ENCODE data around the gene LUC7L3. TPM values are rescaled to one million over a fixed set of nuclear protein-coding genes. Genes with fewer than 3 reads are reported as not detected.

Gene LUC7L3
- total and polyA plus RNA-seq, 2 donors (not counting 1 experiment from before 2014, with no cell fraction given): 42.9 to 311 TPM

DNA sequence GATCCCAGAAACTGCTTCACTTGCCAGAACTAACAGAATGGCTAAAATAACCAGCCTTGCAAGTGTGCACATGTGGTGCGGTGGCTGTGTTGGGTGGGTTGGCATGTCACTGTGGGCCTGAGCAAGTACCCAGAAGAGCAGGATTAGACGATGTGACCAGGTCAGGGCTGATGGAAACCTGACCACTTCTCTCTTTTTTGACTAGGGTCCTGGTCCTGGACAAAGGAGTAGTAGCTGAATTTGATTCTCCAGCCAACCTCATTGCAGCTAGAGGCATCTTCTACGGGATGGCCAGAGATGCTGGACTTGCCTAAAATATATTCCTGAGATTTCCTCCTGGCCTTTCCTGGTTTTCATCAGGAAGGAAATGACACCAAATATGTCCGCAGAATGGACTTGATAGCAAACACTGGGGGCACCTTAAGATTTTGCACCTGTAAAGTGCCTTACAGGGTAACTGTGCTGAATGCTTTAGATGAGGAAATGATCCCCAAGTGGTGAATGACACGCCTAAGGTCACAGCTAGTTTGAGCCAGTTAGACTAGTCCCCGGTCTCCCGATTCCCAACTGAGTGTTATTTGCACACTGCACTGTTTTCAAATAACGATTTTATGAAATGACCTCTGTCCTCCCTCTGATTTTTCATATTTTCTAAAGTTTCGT, 28.4 kb upstream of the LUC7L3 start:
- Mint-ChIP-seq H3K9me3 (ENCODE audit: insufficient read depth) (no peaks in the 10 kb centered on the region), H3K27ac (no peak overlapping the region), H3K4me1 (no peaks in the 10 kb centered on the region), H3K4me3 (no peak overlapping the region), H3K27me3 (no peaks in the 10 kb centered on the region)
- intact Hi-C loops (cut with micrococcal nuclease): no loop called here
- TF ChIP-seq EZH2 (IDR thresholded peaks at IDR 0.05; ENCODE audit: borderline replicate concordance, insufficient read depth, low read depth, low read length, poor library complexity, severe bottlenecking): no peak
- TF ChIP-seq, protein P1, sequence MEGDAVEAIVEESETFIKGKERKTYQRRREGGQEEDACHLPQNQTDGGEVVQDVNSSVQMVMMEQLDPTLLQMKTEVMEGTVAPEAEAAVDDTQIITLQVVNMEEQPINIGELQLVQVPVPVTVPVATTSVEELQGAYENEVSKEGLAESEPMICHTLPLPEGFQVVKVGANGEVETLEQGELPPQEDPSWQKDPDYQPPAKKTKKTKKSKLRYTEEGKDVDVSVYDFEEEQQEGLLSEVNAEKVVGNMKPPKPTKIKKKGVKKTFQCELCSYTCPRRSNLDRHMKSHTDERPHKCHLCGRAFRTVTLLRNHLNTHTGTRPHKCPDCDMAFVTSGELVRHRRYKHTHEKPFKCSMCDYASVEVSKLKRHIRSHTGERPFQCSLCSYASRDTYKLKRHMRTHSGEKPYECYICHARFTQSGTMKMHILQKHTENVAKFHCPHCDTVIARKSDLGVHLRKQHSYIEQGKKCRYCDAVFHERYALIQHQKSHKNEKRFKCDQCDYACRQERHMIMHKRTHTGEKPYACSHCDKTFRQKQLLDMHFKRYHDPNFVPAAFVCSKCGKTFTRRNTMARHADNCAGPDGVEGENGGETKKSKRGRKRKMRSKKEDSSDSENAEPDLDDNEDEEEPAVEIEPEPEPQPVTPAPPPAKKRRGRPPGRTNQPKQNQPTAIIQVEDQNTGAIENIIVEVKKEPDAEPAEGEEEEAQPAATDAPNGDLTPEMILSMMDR (IDR thresholded peaks at IDR 0.05): no peak
- H3K36me3 ChIP-seq (replicated peaks in 1 of 2; ENCODE audit: control extremely low read depth in 1 of 2, control insufficient read depth in 1 of 2, extremely low read depth in 1 of 2, insufficient read depth in 2 of 2, low read length in 1 of 2): peaks cover 3 to 31% of the 10 kb centered on the region in 2 experiments
- DNase-seq (no peak), ATAC-seq (ENCODE audit: low read depth) (no peak)
- CTCF ChIA-PET: no interaction called here
- POLR2A ChIA-PET: no interaction called here
- no peak overlapping the region for H3K9ac ChIP-seq (ENCODE audit: low read length)
- no peak overlapping the region for H2AFZ ChIP-seq (ENCODE audit: insufficient read depth, low read depth, low read length, poor library complexity, severe bottlenecking)
- no peaks in the 10 kb centered on the region for H3K9me3 ChIP-seq (ENCODE audit: control extremely low read depth in 1 of 3, control insufficient read depth in 2 of 3, insufficient read depth in 1 of 3, low read length in 2 of 3)
- H3K79me2 ChIP-seq (ENCODE audit: control insufficient read depth, insufficient read depth, low read length): no peaks in the 10 kb centered on the region
- H3K4me1 ChIP-seq (ENCODE audit: control insufficient read depth in 2 of 2, insufficient read depth in 2 of 2, low read length in 2 of 2): no peaks in the 10 kb centered on the region
- no peak overlapping the region for H3K27ac ChIP-seq (ENCODE audit: low read length in 2 of 2)
- no peak overlapping the region for H3K4me2 ChIP-seq (replicated peaks; ENCODE audit: low read depth, low read length, poor library complexity, severe bottlenecking)
- H4K20me1 ChIP-seq (ENCODE audit: control insufficient read depth, insufficient read depth, low read length, poor library complexity, severe bottlenecking): no peaks in the 10 kb centered on the region
- H3K27me3 ChIP-seq (replicated peaks in 1 of 4; ENCODE audit: control extremely low read depth in 1 of 4, control insufficient read depth in 3 of 4, insufficient read depth in 4 of 4, low read length in 3 of 4): no peaks in the 10 kb centered on the region
- no peak overlapping the region for H3K4me3 ChIP-seq (ENCODE audit: control extremely low read depth in 1 of 5, extremely low read depth in 1 of 5, insufficient read depth in 1 of 5, low read depth in 2 of 5, low read length in 4 of 5)
- 86% methylated on average over 8 of the region's 9 CpGs for WGBS (ENCODE audit: insufficient coverage)

DNA sequence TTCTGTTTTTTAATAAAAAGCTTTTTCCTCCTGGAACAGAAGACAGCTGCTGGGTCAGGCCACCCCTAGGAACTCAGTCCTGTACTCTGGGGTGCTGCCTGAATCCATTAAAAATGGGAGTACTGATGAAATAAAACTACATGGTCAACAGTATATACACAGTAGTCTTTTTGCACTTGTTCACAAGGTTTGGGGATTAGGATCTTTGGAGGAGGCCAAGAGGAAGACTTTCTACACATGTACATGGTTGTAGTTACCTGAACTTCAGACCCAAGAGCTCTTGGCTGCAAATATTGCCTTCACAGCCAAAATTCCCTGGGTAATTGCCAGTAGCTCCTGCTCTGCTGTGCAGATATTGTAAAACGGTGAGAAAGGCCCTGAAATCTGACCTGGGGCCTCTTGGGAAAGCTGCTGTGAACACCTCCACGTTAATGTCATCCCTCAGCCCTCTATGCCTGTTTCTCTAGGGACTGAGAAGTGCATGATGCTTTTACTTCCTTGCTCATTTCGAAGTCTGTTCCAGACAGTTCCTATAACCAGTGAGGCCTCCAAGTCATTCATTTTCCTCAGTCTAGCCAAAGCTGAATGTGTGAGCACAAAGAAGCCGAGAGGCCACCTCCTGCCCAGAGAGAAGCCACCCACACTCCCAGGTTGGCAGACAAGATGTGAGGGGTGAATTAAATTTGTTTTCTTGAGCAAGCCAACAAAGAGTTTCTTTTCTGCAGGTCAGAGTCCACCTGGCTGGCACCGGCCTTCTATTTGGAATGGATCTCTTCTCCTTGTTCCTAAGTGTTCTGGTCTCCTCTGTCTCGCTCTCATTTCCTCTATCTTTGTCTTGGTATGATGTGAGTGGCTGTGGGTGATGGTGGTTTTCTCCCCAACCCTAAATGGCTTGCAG, 27.6 kb upstream of the LUC7L3 start:
- CTCF ChIA-PET: no interaction called here
- TF ChIP-seq, protein P1 (IDR thresholded peaks at IDR 0.05): no peak
- no peak for TF ChIP-seq EZH2 (IDR thresholded peaks at IDR 0.05; ENCODE audit: borderline replicate concordance, insufficient read depth, low read depth, low read length, poor library complexity, severe bottlenecking)
- H3K4me2 ChIP-seq (replicated peaks; ENCODE audit: low read depth, low read length, poor library complexity, severe bottlenecking): no peak overlapping the region

More for the DNA sequence above, 27.6 kb upstream of the LUC7L3 start:
- no peaks in the 10 kb centered on the region for H3K27me3 ChIP-seq (replicated peaks in 1 of 4; ENCODE audit: control extremely low read depth in 1 of 4, control insufficient read depth in 3 of 4, insufficient read depth in 4 of 4, low read length in 3 of 4)
- no peaks in the 10 kb centered on the region for H3K79me2 ChIP-seq (ENCODE audit: control insufficient read depth, insufficient read depth, low read length)
- WGBS (ENCODE audit: insufficient coverage): 78% methylated on average over 2 of the region's 6 CpGs
- Mint-ChIP-seq H3K4me3 (no peak overlapping the region), H3K27ac (no peak overlapping the region), H3K4me1 (no peaks in the 10 kb centered on the region), H3K27me3 (no peaks in the 10 kb centered on the region), H3K9me3 (ENCODE audit: insufficient read depth) (no peaks in the 10 kb centered on the region)
- no peak for DNase-seq
- peaks cover 7 to 38% of the 10 kb centered on the region in 2 experiments for H3K36me3 ChIP-seq (replicated peaks in 1 of 2; ENCODE audit: control extremely low read depth in 1 of 2, control insufficient read depth in 1 of 2, extremely low read depth in 1 of 2, insufficient read depth in 2 of 2, low read length in 1 of 2)
- H2AFZ ChIP-seq (ENCODE audit: insufficient read depth, low read depth, low read length, poor library complexity, severe bottlenecking): no peak overlapping the region
- H3K9ac ChIP-seq (ENCODE audit: low read length): no peak overlapping the region
- POLR2A ChIA-PET: no interaction called here
- no peak for ATAC-seq (ENCODE audit: low read depth)
- H3K4me3 ChIP-seq (ENCODE audit: control extremely low read depth in 1 of 5, extremely low read depth in 1 of 5, insufficient read depth in 1 of 5, low read depth in 2 of 5, low read length in 4 of 5): no peak overlapping the region
- no peaks in the 10 kb centered on the region for H3K4me1 ChIP-seq (ENCODE audit: control insufficient read depth in 2 of 2, insufficient read depth in 2 of 2, low read length in 2 of 2)
- H4K20me1 ChIP-seq (ENCODE audit: control insufficient read depth, insufficient read depth, low read length, poor library complexity, severe bottlenecking): no peaks in the 10 kb centered on the region
- H3K27ac ChIP-seq (ENCODE audit: low read length in 2 of 2): no peak overlapping the region
- intact Hi-C loops (cut with micrococcal nuclease): no loop called here
- H3K9me3 ChIP-seq (ENCODE audit: control extremely low read depth in 1 of 3, control insufficient read depth in 2 of 3, insufficient read depth in 1 of 3, low read length in 2 of 3): no peaks in the 10 kb centered on the region

Measured in B cell (primary cell).